ENCODE data around the gene TNNT3. TPM values are rescaled to one million over a fixed set of nuclear protein-coding genes. Genes with fewer than 3 reads are reported as not detected.

The TNNT3 gene
- total RNA-seq, 1 donor from 2014 or later: 6.1 TPM

DNA sequence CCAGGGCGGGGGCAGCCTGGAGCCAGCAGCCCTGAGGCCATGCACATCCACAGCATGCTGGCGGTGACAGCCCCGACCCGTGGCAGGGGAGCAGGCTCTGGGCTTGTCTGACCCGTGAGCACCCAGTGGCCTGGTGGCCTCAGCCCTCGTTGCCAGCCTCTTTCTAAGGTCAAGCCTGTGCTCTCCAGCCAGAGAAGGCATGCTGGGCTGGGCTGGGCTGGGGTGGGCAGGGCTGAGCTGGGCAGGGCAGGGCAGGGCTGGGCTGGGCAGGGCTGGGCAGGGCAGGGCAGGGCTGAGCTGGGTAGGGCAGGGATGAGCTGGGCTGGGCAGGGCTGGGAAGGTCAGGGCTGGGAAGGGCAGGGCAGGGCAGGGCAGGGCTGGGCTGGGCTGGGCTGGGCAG lies 67.5 kb downstream of the TNNT3 start:
- intact Hi-C loops (cut with micrococcal nuclease): no loop called here

DNA sequence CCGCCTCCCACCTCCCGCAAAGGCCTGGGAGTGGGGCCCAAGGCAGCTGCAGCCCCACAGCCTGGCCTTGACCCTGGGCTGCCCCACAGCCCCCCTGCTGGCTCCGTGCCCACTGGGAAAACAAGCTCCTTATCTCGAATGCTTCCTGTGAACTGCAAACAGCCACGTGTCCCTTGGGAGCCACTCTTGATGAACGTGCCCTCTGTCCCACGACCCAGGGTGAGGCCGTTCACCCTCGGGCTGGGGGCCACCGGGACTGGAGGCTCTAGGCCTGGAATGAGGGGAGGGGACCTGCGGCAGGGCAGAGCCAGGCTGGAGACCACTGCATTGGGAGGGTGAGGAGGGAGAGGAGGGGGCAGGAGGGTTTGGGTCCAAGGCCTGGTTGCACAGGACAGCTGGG lies 68.7 kb downstream of the TNNT3 start:
- intact Hi-C loops (cut with micrococcal nuclease): no loop called here

Other genes with a start within 250 kb of the TNNT3 start
- gene KRTAP5-6, start 222.5 kb upstream of the TNNT3 start, total RNA-seq: not detected in 2 replicates
- 1.2 and 1.8 TPM in 2 replicates for gene IFITM10, start 169.1 kb upstream of the TNNT3 start, total RNA-seq
- gene CTSD, start 155.8 kb upstream of the TNNT3 start, total RNA-seq: 209 and 218 TPM in 2 replicates
- gene SYT8, start 84.7 kb upstream of the TNNT3 start, total RNA-seq: not detected in 2 replicates
- gene TNNI2, start 80.7 kb upstream of the TNNT3 start, total RNA-seq: not detected in 2 replicates
- 418 and 430 TPM in 2 replicates for gene LSP1, start 66.6 kb upstream of the TNNT3 start, total RNA-seq
- not detected in 2 replicates for gene PRR33, start 27.8 kb upstream of the TNNT3 start, total RNA-seq
- 45.3 and 51.3 TPM in 2 replicates for gene MRPL23, start 27.6 kb downstream of the TNNT3 start, total RNA-seq
- 0.41 TPM in 1 of 2 replicates, not detected in the other for gene H19, start 78.1 kb downstream of the TNNT3 start, total RNA-seq
- 0.17 and 0.32 TPM in 2 replicates for gene IGF2, start 219.7 kb downstream of the TNNT3 start, total RNA-seq
- gene INS, start 241.5 kb downstream of the TNNT3 start, total RNA-seq: not detected in 2 replicates

Measured in T-helper 1 cell treated with Interleukin-12 subunit alpha and Interleukin-12 subunit beta and Interleukin-4 antibody, amounts not matched to agents 30 ng/mL and 1 ng/mL, for 36 hours (primary cell).